HG02884 (cell line): ENCODE data around the gene ENPP5.

Experiments used
- ATAC-seq: cut with Tn5 transposase; IDR thresholded peaks from one replicate; pipeline ENCODE4 v1.9.1; 2021; ENCODE audit warnings: mild to moderate bottlenecking, moderate library complexity; ENCODE audit not compliant: unreplicated experiment

The ENPP5 gene

GRCh38 chr6:46113370-46113769, 57.4 kb downstream of the ENPP5 start:
- no peak for ATAC-seq
